Glomerular endothelial cell (primary cell): ENCODE results near the gene PRR16. TPM values are rescaled to one million over a fixed set of nuclear protein-coding genes. Genes with fewer than 3 reads are reported as not detected.
"Not testable (repeated sequence)": the region's sequence is repeated elsewhere in the genome, so short reads cannot be mapped to it uniquely, and the experiment has no call there.

Experiments used
- DNase-seq: peaks from one replicate; pipeline ENCODE4 v3.0.0-alpha.2; 2011; ENCODE audit warnings: low read depth, low spot score; ENCODE audit errors: extremely low read depth
- total RNA-seq: library from RNA; depleted of rRNA; stranded (reverse); fragments of >200 nt; gene quantifications from 2 replicates; pipeline ENCODE4 v1.2.3, GENCODE V29; 2015

The PRR16 gene
- 1.2 and 1.6 TPM in 2 replicates for total RNA-seq

DNA sequence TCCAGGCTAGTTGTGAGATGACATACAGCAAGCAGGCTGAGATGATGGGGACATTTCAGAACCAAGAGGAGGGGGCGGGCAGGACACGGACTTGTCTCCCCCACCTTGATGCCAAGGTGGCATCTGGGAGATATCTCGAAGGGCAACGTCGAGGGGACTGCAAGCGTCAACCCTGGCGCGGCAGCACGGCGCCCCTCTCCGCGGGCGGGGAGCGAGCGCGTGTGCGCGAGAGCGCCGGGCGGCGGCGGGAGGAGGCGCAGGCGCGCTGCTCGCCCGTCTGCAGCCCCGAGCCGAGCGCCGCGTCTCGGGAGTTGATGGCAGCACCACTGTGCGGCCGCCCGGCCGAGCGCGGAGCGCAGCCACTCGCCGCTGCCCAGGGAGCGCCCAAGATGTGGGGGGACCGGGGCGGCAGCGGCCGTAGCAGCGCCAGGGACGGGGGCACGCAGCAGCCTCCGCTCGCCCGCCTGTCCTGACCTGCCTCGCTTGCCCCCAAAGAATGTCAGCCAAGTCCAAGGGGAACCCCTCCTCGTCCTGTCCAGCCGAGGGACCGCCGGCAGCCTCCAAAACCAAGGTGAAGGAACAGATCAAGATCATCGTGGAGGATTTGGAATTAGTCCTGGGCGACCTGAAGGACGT, at the start of gene PRR16:
Gene PRR16, plus strand, starts transcription at position 310 of the 636 bp plus-strand sequence.
- no peak for DNase-seq

DNA sequence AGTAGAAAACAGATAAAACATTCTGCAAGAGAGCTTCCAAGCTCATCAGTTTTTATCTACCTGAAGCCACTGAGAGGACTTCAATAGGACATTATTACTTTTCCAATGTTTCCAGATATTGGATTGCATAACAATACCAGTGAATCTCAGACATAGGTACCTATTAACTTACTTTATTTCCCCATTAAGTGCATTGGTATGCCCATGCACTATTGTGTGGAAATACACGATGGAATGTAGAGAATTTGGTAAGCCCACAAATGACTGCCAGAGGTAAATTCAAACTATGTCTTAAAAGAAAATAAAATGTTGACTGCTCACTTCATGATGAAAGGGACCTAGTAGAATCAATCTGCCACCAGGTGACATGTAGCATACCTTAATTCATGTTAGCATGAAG, 48.1 kb upstream of the PRR16 start:
- no peak for DNase-seq

DNA sequence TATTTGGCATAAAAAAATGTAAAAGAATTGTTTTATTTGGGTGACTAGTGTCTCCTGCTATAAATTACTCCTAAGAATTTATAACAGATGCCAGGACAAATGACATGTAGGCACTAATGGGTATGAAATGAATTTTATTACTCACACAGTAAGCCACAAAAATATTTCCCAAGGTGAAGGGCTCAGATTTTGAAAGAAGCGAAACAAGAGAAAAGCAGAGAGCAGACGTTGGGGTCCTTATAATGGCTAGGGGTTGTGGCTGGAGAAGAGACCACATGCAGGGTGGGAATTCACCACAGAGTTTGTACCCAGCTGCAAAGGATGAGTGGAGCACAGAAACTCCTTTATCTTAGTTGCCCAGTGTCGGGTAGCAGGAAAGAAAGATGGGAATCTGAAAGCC, 45.0 kb upstream of the PRR16 start:
- DNase-seq, result no peak

DNA sequence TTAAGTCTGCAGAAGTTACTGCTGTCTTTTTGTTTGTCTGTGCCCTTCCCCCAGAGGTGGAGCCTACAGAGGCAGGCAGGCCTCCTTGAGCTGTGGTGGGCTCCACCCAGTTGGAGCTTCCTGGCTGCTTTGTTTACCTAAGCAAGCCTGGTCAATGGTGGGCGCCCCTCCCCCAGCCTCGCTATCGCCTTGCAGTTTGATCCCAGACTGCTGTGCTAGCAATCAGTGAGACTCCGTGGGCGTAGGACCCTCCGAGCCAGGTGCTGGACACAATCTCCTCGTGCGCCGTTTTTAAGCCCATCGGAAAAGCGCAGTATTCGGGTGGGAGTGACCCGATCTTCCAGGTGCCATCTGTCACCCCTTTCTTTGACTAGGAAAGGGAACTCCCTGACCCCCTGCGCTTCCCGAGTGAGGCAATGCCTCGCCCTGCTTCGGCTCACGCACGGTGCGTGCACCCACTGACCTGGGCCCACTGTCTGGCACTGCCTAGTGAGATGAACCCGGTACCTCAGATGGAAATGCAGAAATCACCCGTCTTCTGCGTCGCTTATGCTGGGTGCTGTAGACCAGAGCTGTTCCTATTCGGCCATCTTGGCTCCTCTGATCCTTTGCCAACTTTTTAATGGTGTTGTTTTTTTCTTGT, 37.3 kb upstream of the PRR16 start:
- not testable (repeated sequence) for DNase-seq

DNA sequence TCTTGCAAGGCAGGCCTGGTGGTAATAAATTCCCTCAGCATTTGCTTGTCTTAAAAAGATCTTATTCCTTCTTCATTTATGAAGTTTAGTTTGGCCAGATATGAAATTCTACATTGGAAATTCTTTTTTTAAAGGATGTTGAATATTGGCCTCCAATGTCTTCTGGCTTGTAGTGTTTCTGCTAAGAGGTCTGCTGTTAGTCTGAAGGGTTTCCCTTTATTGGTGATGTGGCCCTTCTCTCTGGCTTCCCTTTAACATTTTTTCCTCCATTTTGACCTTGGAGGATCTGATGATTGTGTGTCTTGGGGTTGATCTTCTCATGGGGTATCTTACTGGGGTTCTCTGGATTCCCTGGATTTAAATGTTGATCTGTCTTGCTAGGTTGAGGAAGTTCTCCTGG, 33.5 kb upstream of the PRR16 start:
- no peak for DNase-seq

DNA sequence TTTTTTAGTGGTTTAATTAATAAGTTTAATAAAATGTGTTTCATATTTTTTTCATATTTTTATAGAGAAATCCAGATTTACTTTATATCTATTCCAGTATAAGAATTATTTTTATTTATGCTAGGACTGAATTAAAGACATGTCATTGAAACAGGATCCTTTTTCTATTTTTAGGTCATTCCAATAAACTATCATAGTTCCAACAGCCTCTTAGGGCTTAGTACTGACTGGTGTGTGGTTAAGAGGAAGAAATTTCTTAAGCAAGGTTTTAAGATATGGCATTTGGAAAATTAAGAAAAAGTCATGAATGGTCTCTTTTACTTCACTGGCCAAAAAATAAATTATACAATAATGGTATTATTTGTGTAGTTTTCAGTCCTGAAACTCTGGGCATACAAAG, 31.2 kb upstream of the PRR16 start:
- no peak for DNase-seq

- DNase-seq, result no peak
These were observed 29.0 kb upstream of the PRR16 start for GRCh38 chr5:120435129-120435528.

- DNase-seq, result no peak
These were observed 27.1 kb upstream of the PRR16 start for GRCh38 chr5:120436996-120437395.

- no peak for DNase-seq
These were observed 21.4 kb upstream of the PRR16 start for GRCh38 chr5:120442694-120443093.

DNA sequence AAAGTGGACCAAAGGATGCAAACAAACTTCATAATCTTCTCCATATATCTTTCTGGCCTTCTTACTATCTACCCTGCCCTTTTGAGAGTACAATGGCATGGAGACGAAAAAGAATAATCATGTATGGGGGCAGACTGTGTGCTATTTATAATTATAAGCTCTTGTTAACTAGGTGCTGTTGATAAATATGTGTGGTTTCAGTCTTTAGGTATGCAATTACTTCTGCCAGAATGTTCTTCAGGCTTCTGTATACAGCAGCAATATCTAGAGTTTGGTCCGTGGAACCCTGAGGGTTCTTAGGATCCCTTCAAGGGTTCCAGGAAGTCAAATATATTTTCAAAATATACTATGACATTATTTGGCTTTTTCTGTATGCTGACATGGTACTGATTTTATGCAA, 20.5 kb upstream of the PRR16 start:
- DNase-seq, result no peak

GRCh38 chr5:120446068-120446492, 18.0 kb upstream of the PRR16 start:
- peak; percentile 65 for DNase-seq

DNA sequence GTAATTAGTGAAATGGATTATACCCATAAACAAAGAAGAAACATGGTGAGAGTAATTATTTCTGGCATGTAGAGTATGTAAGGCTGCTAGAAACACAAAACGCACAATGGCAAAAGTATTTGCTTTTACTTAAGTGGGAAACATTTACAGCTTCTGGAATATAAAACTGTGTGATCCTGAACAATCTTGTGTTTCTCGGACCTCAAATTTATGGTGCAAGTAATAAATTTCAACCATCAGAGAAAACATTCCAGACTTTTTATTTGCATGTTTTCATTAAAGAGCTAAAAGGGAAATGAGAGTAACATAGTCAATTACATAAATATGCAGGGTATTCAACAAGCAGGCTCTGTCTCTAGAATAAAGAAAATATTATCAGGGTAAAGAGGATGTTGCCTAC, 17.2 kb upstream of the PRR16 start:
- no peak for DNase-seq

DNA sequence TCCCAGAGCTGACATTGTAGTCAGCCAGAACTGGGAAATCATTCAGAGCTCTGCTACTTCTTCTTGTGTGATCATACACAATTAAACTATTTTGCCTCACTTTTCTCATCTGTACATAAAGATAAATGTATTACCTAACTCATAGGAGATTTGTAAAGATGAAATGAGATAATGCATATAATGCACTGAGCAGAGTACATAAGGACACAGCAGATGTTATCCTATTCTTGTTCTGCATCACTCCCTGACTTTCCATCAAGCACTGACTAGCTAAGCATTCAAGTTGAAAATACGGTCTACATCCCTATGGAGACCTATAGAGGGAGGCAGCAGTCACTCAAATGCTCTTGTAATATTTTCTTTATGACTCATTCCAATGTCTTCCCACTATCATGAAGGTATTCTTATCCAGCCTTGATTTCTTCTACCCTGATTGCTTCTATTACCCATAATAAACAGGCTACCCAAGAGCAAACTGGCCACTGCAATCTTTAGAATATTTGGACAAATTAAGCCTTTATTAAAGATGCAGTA, 16.3 kb upstream of the PRR16 start:
- DNase-seq, result no peak

- DNase-seq, result no peak
These were observed 14.6 kb upstream of the PRR16 start for GRCh38 chr5:120449501-120449900.

GRCh38 chr5:120450910-120451309, 13.2 kb upstream of the PRR16 start:
- no peak for DNase-seq

- no peak for DNase-seq
These were observed 12.7 kb upstream of the PRR16 start for GRCh38 chr5:120451445-120451844.

- DNase-seq, result no peak
These were observed 11.6 kb upstream of the PRR16 start for GRCh38 chr5:120452471-120452870.

DNA sequence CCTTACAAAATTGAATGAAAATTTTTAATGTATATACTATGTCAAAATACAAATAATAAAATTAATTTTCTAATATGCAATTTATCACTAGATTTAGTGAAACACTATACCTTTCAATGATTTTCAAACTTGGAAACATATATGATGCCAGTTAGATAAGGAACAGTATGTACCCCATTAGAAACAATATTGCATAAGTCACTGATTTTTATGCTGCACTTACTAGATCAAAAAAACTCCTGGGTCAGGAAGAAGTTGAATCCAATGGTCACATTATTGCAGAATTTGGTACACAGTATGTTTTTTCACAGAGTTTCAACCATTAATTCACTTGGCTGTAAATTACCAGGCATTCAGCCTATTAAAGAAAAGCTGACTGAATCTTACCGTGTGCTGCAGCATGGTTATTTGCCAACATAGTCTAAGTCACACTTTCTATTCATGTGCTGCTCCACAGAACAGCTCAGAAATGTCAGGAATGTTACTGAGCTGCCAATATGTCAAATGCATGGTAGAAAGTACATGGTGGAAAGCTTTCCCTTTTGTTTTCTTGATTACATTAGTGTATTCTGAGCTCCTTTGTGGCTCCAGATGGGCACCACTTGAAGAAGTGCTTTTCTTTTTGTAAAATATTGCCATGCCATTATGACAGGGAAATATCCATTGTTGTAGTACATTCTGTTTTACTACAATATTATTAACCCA, 9.9 kb upstream of the PRR16 start:
- no peak for DNase-seq

GRCh38 chr5:120456006-120456405, 8.1 kb upstream of the PRR16 start:
- no peak for DNase-seq

DNA sequence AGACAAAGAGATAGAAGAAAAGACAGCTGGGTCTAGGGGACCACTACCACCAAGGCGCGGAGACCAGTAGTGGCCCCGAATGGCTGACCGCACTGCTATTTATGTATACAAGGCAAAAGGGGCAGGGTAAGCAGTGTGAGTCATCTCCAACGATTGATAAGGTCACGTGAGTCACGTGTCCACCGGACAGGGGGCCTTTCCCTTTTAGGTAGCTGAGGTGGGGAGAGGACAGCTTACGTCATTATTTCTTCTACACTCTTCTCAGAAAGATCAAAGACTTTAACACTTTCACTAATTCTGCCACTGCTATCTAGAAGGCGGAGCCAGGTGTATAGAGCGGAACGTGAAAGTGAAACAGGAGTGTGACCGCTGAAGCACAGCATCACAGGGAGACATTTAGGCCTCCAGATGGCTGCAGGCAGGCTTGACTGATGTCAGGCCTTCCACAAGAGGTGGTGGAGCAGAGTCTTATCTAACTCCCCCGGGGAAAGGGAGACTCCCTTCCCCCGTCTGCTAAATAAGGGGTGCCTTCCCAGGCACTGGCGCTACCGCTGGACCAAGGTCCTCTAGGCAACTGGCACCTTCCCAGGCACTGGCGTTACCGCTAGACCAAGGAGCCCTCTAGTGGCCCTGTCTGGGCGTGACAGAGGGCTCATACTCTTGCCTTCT, 6.1 kb upstream of the PRR16 start:
- DNase-seq, result no peak

DNA sequence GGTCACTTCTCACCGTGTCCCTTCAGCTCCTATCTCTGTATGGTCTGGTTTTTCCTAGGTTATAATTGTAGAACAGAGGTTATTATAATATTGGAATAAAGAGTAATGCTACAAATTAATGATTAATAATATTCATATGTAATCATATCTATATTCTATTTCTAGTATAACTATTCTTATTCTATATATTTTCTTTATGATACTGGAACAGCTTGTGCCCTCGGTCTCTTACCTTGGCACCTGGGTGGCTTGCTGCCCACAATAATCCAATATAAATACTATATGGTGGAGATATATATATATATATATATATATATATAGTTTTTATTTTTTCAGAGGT, 5.6 kb upstream of the PRR16 start:
- DNase-seq, result not testable (repeated sequence)
